Effector CD8-positive, alpha-beta T cell (primary cell): ENCODE measurements around the gene EML5.

Source experiments
- DNase-seq: peaks from one replicate; lab custom pipeline; 2025; lab: John Stamatoyannopoulos, UW

EML5 gene

GRCh38 chr14:88614218-88614907 is 178.4 kb downstream of the EML5 start:
- DNase-seq: no peak

DNA sequence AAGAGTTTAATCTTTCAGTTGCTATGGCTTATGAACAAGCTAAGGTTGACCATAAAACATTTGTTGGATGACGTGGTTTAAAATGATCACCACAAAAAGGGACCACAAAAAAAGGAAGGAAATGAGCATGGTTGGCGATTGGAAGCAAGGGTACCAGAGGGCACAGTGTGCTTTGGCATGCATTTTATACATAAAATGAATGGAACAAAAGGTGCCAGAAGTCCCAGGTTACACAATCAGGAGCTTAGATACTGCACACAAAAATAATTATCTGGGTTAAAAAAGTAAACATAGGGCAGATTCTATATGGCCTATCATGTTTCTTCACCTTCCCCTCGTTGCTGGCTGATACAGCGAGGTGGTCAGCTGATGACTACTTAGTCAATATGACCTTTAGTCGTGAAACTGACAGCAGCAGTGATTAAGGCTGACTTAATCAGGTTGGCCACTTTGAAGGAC is 179.2 kb downstream of the EML5 start:
- DNase-seq: no peak

DNA sequence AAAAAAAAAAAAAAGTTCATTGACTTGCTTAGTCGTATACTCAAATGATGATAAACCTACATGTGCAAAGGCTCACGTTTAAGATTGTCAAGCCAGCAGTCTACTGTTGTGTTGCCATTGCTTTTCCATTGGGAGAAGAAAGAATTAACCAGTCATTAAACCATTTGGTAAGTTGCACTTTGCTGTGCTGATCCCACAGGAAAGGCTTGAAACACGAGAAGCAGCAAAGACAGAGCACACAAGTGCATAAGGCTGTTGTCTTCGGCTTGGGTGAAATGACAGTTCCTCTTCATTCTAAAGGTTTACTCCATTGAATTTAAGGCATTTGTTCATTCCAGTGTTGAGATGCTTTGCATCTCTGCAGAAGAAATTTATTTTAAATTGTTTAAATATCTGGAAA is 179.8 kb downstream of the EML5 start:
- no peak for DNase-seq

GRCh38 chr14:88611878-88612277 is 180.9 kb downstream of the EML5 start:
- no peak for DNase-seq

GRCh38 chr14:88607829-88608228 is 184.9 kb downstream of the EML5 start:
- no peak for DNase-seq

- no peak for DNase-seq
Measured at GRCh38 chr14:88605594-88605993, 187.2 kb downstream of the EML5 start.

DNA sequence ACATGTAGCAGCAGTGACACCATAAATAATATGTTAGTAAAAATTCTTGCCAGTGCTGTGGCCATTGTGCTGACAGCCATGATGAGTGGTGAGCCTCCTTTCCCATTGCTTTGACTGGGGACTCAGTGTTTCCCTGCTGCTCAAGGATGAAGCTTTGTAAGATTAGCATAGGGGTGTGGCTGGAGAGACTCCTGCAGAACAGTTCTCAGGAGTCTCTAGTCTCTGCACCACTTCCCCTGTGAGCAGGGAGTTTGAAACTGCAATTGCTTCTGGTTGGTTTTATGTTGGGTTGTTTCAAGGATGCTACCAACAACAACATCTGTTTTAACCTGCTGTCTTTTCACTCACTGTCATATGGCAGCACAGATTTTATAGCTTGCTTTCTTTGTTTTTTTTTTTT is 188.5 kb downstream of the EML5 start:
- DNase-seq: no peak

GRCh38 chr14:88599761-88600439 is 192.9 kb downstream of the EML5 start:
- no peak for DNase-seq

GRCh38 chr14:88599326-88599725 is 193.4 kb downstream of the EML5 start:
- DNase-seq: no peak

GRCh38 chr14:88598097-88598675 is 194.6 kb downstream of the EML5 start:
- no peak for DNase-seq

DNA sequence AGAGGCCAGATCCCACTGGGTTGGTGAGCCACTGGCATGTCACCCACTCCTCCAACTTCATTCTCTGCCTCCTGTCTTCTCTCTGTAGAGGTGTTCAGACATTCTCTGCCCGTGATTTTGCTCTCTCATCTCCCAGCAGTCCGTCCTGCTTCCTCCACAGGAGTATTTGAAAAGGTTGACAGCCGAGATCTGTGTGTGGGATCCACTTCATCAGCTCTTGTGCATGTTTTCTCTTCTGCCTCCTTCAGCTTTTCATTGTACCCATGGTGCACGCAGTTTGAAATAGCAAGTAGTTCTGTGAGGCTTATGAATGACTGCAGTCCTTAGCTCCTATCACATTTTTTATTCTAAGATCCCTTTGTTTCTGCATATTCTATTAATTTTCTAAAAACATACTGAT is 195.2 kb downstream of the EML5 start:
- DNase-seq: no peak

DNA sequence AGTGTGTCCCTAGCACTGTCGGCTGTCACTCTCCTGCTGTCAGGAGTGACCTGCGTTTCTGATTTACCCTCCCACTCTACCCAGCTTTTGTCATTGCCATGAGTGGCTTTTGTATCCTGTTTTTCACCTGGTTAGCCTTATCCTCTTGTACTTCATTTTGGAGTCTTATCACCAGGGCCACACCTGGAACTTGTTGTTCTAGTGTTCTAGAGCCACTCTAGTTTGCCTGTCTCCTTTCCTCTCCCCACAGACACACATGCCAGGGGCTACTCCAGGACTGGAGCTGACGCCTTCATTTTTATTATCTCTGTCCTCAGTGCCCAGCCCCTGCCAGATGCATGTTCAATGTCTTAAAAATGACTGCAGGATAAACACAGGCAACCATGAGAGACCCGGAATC is 195.7 kb downstream of the EML5 start:
- DNase-seq: no peak

DNA sequence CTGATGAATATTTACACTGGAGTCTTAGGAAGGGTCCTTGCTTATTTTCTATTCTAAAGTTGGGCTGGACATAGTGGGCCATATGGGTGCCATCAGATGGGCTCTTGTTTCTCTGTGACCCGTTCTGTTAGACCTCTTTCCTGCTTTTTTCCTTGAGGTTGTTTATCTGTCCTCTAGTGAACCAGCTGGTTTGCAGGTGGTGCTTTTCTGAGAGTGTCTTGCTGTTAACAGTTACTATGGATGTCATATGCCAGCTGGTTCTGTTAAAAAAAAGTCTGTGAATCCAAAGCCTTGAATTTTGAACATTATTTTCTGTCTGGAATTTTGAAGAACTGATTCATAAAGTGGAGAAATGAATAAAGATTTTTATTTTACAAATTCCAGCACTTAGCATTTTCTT is 200.7 kb downstream of the EML5 start:
- no peak for DNase-seq

DNA sequence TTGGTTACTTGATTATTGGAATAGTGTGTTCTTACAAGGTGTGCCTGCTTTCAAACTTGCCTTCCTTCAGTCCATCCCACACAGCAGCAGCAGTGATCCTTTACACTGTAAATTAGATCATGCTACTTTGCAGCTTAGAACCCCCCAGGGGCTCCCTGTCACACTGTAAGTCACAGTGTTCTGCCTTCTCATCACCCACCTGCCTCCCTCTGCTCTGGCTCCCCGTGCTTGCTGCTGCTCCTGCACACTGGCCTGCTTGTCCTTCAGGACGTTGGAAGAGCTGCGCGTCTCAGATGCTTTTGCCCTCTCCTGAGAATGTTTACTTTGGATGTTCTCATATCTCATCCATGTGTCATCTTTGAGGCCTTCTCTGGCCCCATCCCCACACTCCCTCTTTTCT is 202.6 kb downstream of the EML5 start:
- DNase-seq: no peak

- DNase-seq: no peak
Measured at GRCh38 chr14:88588081-88588480, 204.7 kb downstream of the EML5 start.

DNA sequence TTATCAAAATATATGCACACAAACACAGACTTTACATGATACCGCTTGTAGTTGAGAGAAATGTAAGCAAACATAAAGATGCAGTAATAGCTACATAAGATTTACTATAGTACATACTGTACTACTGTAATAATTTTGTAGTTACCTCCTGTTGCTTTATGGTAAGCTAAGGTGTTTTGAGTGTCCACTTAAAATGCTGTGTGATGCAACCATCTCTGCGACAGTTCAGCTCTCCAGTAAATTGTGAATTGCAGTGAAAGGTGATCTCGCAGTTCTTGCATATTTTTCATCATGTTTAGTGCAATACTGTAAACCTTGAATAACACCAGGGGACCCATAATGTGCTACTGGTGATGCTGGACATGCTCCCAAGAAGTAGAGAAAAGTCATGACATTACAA is 208.3 kb downstream of the EML5 start:
- DNase-seq: no peak

DNA sequence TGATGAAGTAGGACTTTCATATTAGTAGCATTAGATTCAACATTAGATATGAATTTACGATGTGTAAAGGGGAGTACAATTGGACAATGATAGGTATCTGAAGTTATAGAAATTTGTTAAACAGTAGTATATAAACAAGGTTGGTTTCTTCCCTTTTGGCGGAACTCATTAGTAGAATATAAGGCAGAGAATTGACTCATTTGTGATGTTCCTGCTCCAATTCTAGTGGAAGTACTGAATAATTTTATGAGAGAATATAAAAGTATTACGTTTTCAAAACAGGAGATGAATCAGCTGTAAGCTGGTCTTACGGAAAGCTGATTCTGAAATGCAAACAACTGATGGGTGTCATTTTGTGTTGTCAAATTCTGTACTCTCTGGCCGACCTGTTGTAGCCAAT is 216.5 kb downstream of the EML5 start:
- no peak for DNase-seq

GRCh38 chr14:88572117-88572516 is 220.6 kb downstream of the EML5 start:
- DNase-seq: no peak

DNA sequence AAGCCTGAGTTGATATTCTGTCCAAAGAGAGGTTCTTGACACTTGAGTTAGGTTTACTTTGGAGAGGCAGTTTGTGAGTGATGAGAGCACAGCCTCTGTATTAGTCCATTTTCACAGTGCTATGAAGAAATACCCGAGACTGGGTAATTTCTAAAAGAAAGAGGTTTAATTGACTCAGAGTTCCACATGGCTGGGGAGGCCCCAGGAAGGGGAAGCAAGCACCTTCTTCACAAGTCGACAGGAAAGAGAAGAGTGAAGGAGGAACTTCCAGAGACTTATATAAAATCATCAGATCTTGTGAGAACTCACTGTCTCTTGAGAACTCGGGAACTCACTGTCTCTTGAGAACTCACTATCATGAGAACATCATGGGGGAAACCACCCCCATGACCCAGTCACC is 224.6 kb downstream of the EML5 start:
- no peak for DNase-seq

DNA sequence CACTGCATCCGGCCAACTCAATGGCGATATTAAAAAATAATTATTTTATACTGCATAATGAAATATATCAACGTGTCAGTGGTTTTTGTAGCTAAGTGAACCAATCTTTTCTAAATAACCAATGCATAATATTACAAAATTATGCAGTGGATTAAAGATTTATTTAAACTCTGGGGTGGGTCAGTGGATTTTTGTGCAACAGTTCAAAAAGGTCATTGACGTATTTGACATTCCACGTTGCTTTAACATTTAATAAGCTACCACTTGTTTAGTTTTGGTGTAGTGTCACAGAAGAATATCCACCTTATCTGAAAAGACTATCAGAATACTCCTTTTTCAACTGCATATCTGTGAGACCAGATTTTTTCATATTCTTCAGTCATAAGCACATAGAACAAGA is 227.3 kb downstream of the EML5 start:
- DNase-seq: no peak

DNA sequence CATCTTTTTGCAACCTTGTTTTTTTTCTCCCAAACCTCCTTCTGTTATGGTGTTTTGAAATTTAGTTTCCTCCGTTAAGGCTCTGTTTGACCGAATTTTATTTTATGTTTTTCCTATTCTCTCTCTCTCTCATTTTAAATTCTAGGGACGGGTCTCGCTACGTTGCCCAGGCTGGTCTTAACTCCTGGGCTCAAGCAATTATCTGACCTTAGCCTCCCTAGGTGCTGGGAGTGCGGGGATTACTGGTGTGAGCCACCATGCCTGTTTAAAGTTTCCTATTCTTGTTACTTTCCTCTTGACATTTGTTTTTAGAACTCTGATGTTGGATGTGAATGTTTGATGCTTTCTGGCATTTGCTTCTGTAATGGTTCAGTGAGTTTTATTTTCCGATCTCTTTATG is 228.9 kb downstream of the EML5 start:
- no peak for DNase-seq

DNA sequence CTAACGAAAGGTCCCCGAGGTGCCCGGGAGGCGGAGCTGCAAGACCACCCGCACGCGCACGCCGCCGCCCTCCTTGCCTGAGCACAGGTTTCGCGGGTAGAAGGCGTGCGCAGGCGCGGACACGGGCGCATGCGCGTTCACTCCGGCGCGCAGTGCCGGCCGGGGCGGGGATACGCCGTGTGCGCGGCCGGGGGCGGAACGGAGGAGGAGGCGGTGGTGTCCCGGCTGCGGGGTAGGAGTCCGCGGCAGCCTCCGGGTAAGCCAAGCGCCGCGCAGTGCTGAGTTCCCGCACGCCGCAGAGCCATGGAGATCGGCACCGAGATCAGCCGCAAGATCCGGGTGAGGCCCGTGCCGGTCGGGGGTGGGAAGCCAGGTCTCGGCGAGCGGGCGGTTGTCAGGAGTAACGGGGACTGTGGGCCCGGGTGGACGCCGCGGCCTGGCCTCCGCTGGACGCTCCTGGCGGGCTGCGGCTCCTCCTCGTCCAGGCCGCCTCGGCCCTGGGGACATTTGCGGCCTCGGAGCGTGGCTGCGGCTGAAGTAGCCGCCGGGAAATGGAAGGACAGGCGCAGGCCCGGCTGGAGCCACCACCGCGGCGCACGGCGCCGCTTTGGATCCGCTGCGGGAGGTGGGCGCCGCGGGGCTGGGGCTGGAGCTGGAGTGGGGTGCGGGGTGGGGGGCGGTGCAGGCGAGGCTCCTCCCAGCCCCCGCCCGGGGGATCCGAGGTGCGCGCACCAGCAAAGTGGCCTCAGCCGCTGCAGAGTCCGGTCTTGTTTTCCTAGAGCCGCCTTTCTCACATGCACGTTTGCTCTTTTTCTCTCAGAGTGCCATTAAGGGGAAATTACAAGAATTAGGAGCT is 229.7 kb downstream of the EML5 start, which contains the start of gene ZC3H14:
ZC3H14 (plus strand) TSS at position 207 of the 856 bp plus-strand sequence; CDS start at position 304, 97 bp downstream.
- DNase-seq: peak; percentile 84

DNA sequence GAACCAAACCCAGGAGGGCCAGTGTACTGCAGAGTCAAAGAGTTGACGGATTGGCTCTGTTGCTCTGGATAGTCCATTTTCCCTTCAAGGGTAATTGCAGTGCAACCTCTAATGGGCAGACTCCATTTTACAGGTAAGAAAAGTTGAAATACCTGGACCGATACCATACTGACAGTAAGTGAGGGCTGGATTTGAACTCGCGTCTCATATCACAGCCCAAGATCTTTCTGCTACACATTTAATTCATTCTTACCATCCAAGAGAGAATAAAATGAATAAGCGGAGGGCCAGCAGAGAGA is 230.3 kb downstream of the EML5 start:
- DNase-seq: no peak
